Measurements from ENCODE around the gene TMEM184C.

GRCh38 chr4:147691820-147692219, 74.6 kb downstream of the TMEM184C start:
- TF ChIP-seq CTCF (conservative IDR thresholded peaks at IDR 0.05 in 1 of 2, IDR thresholded peaks at IDR 0.05 in 1 of 2; ENCODE audit: extremely low read depth in 1 of 2, insufficient read depth in 1 of 2, low read depth in 1 of 2, low read length in 2 of 2) (no peak), EZH2 (IDR thresholded peaks at IDR 0.05; ENCODE audit: borderline replicate concordance, low read length) (no peak)

Data from mammary epithelial cell (primary cell).